Brain microvascular endothelial cell (primary cell): ENCODE measurements around the gene CCDC107.

Experiments
- DNase-seq: peaks from one replicate; pipeline ENCODE4 v3.0.0-alpha.2; 2020
- H3K27ac ChIP-seq: fragments of 250-450 bp; sonication (Bioruptor Pico); 2 replicates; pipeline ENCODE4 v1.5.1; 2020; ENCODE audit warnings: mild to moderate bottlenecking, moderate library complexity
- H3K27me3 ChIP-seq: fragments of 250-450 bp; sonication (Bioruptor Pico); replicated peaks from 2 replicates; pipeline ENCODE4 v1.5.1; 2020; ENCODE audit warnings: mild to moderate bottlenecking
- H3K36me3 ChIP-seq: fragments of 250-450 bp; sonication (Bioruptor Pico); replicated peaks from 2 replicates; pipeline ENCODE4 v1.5.1; 2020; ENCODE audit warnings: mild to moderate bottlenecking
- H3K4me3 ChIP-seq: 2 replicates; pipeline ENCODE4 v1.5.1; 2011; ENCODE audit warnings: low read depth, mild to moderate bottlenecking, control low read depth, low read length, moderate library complexity
- CTCF ChIP-seq: IDR thresholded peaks from 2 replicates; pipeline ENCODE4 v1.5.1; 2011; ENCODE audit warnings: low read depth, mild to moderate bottlenecking, moderate library complexity, low read length, control low read depth, inconsistent platforms; ENCODE audit errors: missing control alignments
- in situ Hi-C: cut with HindIII; loops from 2 replicates; pipeline ENCODE4 v1.10.0; 2017; ENCODE audit warnings: low sequenced_read_pairs, low pct_ligation_motif_present

CCDC107 gene

GRCh38 chr9:35687972-35688557, 30.0 kb downstream of the CCDC107 start:
- H3K27ac ChIP-seq: peak overlapping the region; percentile 2
- in situ Hi-C loops: no loop called here
- H3K4me3 ChIP-seq: peak overlapping the region; percentile 90
- peaks cover 53% of the 10 kb centered on the region for H3K36me3 ChIP-seq
- H3K27me3 ChIP-seq: no peaks in the 10 kb centered on the region
- no peak for DNase-seq
- TF ChIP-seq CTCF: no peak

GRCh38 chr9:35688558-35689541, 30.8 kb downstream of the CCDC107 start:
- peak; percentile 53 for DNase-seq
- in situ Hi-C loops: no loop called here
- Histone ChIP-seq H3K27ac (peak overlapping the region; percentile 79), H3K4me3 (peak overlapping the region; percentile 90), H3K36me3 (peaks cover 47% of the 10 kb centered on the region), H3K27me3 (no peaks in the 10 kb centered on the region)
- TF ChIP-seq CTCF: no peak

GRCh38 chr9:35689542-35690293, 31.6 kb downstream of the CCDC107 start, which contains the start of gene TPM2:
TSS of gene TPM2 (minus strand) at chr9:35689925. CDS start at chr9:35689817, 108 bp downstream.
- TF ChIP-seq CTCF: no peak
- in situ Hi-C loops: no loop called here
- peak within 1 kb of the TSS; percentile 79 for H3K27ac ChIP-seq

GRCh38 chr9:35690294-35690613, 32.2 kb downstream of the CCDC107 start:
- Histone ChIP-seq H3K27ac (peak overlapping the region; percentile 79), H3K27me3 (no peaks in the 10 kb centered on the region), H3K36me3 (peaks cover 33% of the 10 kb centered on the region), H3K4me3 (peak overlapping the region; percentile 90)
- no peak for TF ChIP-seq CTCF
- in situ Hi-C loops: no loop called here
- DNase-seq: no peak

More at GRCh38 chr9:35689542-35690293, 31.6 kb downstream of the CCDC107 start, which contains the start of gene TPM2:
- Histone ChIP-seq H3K36me3 (peaks cover 38% of the 10 kb centered on the region), H3K27me3 (no peaks in the 10 kb centered on the region), H3K4me3 (peak within 1 kb of the TSS; percentile 90)
- peak; percentile 68 for DNase-seq

GRCh38 chr9:35690614-35691333, 32.7 kb downstream of the CCDC107 start:
- Histone ChIP-seq H3K27me3 (no peaks in the 10 kb centered on the region), H3K27ac (peak overlapping the region; percentile 79), H3K36me3 (peaks cover 33% of the 10 kb centered on the region), H3K4me3 (peak overlapping the region; percentile 90)
- in situ Hi-C loops: no loop called here
- DNase-seq: peak; percentile 79
- TF ChIP-seq CTCF: no peak
